ENCODE results near the gene CCDC28A.

The CCDC28A gene

GRCh38 chr6:138795809-138796603, 22.4 kb downstream of the CCDC28A start, which contains the start of gene ECT2L:
TSS of gene ECT2L (plus strand) at chr6:138796087. CDS start at chr6:138813275, 17,188 bp downstream.
- DNase-seq (ENCODE audit: insufficient read length, low spot score) (no peak), FAIRE-seq (no peak)
- TF ChIP-seq, protein P1, sequence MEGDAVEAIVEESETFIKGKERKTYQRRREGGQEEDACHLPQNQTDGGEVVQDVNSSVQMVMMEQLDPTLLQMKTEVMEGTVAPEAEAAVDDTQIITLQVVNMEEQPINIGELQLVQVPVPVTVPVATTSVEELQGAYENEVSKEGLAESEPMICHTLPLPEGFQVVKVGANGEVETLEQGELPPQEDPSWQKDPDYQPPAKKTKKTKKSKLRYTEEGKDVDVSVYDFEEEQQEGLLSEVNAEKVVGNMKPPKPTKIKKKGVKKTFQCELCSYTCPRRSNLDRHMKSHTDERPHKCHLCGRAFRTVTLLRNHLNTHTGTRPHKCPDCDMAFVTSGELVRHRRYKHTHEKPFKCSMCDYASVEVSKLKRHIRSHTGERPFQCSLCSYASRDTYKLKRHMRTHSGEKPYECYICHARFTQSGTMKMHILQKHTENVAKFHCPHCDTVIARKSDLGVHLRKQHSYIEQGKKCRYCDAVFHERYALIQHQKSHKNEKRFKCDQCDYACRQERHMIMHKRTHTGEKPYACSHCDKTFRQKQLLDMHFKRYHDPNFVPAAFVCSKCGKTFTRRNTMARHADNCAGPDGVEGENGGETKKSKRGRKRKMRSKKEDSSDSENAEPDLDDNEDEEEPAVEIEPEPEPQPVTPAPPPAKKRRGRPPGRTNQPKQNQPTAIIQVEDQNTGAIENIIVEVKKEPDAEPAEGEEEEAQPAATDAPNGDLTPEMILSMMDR (IDR thresholded peaks at IDR 0.05; ENCODE audit: insufficient read depth, missing control alignments), result no peak

DNA sequence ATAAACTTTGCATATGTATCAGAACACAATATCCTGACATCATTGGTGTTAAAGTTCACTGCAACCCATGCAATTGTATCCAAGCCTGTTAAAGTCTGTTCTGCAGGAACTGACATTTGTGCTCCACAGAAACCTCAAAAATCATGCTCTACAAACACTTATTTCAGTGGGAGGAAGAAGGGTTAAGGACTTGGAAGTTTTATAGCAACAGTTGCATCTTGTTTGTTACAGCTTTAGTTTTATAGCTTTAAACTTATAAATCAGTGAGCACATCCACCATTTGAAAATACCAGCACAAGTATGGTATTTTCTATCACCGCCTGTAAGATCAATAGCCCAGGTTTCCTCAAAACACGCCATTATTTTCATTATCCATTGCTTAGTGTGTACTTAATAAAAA, 23.2 kb downstream of the CCDC28A start:
- TF ChIP-seq, protein P1 (IDR thresholded peaks at IDR 0.05; ENCODE audit: insufficient read depth, missing control alignments), result no peak
- FAIRE-seq (no peak), DNase-seq (ENCODE audit: insufficient read length, low spot score) (no peak)

DNA sequence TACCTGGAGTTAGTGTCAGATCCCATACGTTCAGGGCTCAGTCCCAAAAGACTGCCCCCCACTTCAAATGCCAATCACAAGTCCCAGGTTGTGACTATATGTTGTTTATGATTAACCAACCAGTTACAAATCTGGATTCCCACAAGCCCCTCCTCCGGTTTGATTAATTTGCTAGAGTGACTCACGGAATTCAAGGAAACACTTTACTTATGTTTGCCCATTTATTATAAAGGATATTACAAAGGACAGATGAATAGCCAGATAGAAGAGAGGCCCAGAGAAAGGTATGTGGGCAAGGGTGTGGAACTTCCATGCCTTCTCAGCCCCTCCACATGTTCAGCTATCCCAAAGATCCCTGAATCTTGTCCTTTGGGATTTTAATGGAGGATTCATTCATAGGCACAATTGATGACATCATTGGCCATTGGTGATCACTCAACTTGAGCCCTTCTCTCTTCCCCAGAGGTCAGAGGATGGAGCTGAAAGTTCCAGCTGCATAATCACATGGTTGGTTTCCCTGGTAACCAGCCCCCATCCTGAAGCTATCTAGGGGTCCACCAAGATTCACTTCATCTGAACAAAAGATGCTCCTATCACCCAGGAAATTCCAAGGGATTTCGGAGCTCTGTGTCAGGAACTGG, 24.4 kb downstream of the CCDC28A start:
- TF ChIP-seq, protein P1 (IDR thresholded peaks at IDR 0.05; ENCODE audit: insufficient read depth, missing control alignments), result no peak
- DNase-seq (ENCODE audit: insufficient read length, low spot score) (no peak), FAIRE-seq (no peak)

DNA sequence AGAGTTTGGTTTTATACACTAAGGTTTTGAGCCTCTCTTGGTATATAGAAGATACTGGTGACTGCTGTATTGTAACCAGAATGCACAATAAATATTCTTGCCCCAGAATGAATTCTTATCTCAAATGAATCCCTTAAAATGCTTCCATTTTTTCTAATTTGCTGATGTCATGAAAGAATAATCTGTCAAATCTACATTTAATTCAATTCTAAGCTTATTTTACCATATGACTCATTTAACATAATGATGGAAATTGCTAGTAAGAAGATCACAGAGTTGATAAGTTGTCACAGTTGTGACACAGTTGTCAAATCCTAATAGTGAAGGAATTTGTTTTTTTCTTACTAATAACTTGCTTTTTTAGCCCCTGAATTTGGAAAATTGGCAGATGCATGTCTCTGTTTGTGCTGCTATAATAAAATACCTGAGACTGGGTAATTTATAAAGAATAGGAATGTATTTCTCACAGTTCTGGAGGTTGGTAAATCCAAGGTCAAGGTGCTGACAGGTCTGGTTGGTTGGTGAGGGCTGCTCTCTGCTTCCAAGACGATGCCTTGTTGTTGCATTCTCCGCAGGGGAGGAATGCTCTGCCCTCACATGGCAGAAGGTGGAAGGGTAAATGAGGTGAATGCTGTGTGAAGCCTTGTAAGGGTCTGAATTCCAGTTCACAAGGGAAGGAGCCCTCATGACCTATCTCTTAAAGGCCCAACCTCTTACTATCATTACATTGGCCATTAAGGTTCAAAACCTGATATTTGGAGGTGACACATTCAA, 27.0 kb downstream of the CCDC28A start:
- DNase-seq (ENCODE audit: insufficient read length, low spot score) (no peak), FAIRE-seq (no peak)
- TF ChIP-seq, protein P1 (IDR thresholded peaks at IDR 0.05; ENCODE audit: insufficient read depth, missing control alignments), result no peak

GRCh38 chr6:138803331-138803730, 29.8 kb downstream of the CCDC28A start:
- TF ChIP-seq, protein P1 (IDR thresholded peaks at IDR 0.05; ENCODE audit: insufficient read depth, missing control alignments), result no peak
- no peak for DNase-seq (ENCODE audit: insufficient read length, low spot score)
- no peak for FAIRE-seq

DNA sequence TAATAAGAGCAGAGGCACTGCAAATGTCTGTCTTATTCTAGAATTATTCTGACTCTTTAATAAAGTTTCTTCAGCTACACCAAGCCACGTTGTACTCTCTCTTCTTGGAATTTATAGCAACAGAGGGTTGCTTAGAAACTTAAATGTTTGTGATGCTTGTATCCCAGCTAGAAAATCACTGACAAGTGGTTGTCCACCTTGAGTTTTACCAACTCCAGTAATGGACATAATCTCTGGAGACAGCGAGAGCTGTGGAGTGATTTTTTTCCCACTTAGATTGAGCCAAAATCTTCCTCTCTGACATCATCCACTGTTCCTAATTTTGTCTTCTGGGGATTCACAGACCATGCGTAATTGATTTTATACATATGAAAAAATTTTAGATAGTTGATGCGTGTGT, 30.3 kb downstream of the CCDC28A start:
- TF ChIP-seq, protein P1 (IDR thresholded peaks at IDR 0.05; ENCODE audit: insufficient read depth, missing control alignments), result no peak
- FAIRE-seq (no peak), DNase-seq (ENCODE audit: insufficient read length, low spot score) (no peak)
